DMS53 treated with DMSO at 0.1 percent for 48 hours (cell line): ENCODE data around the gene C9orf85.
"Not testable (repeated sequence)": the region's sequence is repeated elsewhere in the genome, so short reads cannot be mapped to it uniquely, and the experiment has no call there.

Experiments
- DNase-seq: peaks from one replicate; lab custom pipeline; 2025; ENCODE audit not compliant: unreplicated experiment; lab: John Stamatoyannopoulos, UW

Gene C9orf85

DNA sequence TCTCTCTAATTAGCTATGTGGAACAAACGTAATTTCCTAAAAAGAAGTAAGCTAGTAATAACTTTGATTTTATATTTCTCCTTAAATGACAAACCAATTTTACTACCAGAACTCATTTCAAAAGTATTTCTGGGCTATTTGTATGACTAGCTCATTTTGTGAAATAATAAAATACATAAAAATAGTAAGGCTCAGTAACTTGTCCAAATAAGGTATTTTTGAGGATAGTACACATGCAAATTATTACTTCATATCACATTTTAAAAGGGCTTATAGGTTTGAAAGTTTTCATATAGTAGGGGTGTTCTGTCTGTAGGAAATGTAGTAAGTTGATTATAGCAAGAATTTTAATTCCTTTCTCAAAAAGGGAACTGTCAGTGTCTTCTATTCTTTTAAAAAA is 26.5 kb downstream of the C9orf85 start:
- DNase-seq = no peak

DNA sequence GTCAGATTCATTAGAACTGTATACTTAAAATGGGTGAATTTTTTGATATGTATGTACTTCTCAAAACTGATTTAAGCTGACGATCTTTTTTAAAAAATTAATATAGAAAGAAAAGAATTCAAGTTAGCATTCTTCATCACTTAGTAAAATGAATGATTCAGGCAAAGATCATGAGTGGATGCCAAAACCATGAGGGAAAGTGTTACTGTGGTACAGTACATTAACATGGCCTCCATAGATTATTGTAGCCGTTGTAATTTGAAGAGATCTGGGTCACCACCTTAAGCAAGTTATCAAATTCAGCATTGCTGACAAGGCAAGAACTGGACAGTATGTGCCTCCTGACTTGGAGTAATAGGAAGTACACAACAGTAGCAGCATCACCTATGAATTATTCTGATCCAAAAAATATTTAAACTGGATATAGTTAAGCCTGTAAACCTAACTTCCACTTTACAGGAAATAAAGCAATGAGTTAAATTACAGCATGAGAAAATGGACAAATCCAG is 29.7 kb downstream of the C9orf85 start:
- no peak for DNase-seq

DNA sequence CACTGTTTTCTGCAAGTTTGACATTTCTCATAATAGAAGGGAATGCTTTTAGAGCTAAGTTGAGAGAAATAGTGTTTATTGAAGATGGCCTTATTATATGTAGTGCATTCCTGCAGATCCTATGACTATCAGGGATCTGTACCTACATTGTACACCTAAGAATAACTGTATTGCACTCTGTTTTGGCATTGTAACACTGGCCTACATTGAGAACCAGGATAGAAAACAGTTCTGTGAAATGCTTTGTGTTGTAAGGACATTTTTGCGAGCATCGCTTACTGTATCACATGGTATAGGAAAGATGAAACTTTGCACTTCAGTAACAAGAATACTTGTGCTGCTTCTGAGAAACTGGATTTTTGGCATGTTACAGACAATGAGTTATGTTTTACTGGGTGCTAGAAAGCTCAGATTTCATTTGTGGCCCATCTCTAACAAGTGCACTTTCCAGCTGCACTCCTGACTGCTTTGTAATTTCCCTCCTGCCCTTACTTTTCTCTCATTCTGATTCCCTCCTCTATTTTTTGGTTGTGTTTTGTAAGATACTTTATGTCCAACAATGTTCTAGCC is 30.6 kb downstream of the C9orf85 start:
- DNase-seq = no peak

DNA sequence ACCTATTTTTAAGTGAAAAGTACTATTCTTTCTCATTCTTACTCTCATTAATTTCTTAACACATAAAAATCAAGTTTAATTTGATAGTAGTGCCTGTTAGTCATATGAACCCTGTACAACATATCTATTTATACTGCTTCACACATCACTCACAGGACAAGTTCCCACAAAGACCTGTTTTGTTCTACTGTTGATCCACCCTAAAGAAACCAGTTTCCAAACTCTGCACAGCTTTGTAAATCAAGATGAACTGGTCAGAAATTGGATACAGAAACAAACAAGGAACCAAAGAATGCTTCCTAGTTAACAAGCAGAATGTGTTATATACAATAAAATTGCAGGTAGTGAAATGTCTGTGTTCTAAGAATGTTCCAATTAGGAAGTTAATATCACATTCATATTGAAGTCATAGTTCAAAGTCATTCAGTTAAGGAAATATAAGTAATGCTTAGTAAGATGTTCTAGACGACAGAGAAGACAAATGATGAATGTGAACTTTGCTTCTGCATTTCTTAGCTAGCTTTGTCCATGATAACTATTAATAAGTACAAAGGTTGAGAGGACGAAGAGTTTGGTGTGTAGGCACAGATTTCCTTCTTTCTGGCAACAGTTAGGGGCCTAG is 33.4 kb downstream of the C9orf85 start:
- no peak for DNase-seq

DNA sequence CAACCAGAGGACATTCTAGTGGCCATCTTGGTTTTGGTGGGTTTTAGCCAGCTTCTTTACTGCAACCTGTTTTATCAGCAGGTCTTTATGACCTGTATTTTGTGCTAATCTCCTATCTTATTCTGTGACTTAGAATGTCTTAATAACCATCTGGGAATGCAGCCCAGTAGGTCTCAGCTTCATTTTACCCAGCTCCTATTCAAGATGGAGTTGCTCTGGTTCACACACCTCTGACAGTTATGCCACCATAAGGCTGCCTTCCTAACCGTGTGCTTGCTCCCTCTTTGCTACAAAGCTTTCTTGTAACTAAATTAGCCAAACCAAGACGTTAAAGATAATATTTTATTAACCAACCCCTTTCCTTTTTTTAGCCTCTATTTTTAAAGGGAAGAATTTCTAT is 43.2 kb downstream of the C9orf85 start:
- DNase-seq = not testable (repeated sequence)

DNA sequence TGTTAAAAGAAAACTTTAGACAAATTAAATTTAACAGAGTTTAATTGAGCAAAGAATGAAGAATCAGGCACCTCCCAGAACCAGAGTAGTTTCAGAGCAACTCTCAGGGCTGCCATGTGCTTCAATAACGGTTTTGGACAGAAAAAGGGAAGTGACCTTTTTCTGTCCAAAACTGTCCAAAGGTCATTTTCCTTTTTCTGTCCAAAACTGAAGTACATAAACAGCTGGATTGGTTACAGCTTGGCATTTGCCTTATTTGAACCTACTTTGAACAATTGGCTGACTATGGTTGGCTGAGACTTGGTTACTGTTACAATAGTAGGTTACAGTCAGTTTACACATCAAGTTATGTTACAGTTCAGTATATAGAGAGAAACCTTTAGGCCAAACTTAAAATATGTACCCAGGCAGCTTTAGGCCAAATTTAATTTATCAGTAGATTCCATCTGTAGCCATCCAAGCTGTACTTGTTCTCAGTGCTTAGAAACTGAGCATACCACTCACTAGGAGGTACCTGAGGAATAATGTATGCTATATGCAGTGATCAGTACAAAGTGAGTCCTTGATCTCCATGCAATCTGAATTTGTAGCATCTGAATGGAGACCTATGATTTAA is 44.0 kb downstream of the C9orf85 start:
- no peak for DNase-seq

DNA sequence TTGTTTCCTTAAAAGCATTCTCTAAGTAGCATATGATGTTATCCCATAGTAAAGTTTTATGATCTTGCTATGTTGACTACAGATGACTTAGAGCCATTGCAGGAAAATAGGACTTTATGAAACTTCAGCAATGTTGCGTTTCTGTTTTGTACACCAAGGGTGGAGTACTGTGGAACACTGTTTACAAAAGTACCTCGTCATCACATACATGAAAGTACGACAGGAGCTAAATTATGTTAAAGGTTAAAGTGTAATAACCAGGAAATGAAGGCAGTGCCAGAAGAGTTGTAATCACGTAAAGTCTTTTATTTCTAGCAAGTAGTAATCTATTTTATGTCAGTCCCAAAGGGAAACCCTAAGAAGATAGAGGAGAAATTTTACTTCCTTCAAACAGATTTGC is 50.9 kb downstream of the C9orf85 start:
- DNase-seq = no peak

DNA sequence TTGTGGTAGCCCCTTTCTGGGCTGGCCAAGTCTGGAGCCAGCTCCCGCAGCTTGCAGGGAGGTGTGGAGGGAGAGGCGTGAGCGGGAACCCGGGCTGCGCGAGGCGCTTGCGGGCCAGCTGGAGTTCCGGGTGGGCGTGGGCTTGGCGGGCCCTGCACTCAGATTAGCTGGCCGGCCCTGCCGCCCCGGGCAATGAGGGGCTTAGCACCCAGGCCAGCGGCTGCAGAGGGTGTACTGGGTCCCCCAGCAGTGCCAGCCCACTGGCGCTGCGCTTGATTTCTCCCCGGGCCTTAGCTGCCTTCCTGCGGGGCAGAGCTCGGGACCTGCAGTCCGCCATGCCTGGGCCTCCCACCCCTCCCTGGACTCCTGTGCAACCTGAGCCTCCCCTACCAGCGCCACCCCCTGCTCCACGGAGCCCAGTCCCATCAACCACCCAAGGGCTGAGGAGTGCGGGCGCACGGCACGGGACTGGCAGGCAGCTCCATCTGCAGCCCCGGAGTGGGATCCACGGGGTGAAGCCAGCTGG is 52.1 kb downstream of the C9orf85 start:
- not testable (repeated sequence) for DNase-seq

DNA sequence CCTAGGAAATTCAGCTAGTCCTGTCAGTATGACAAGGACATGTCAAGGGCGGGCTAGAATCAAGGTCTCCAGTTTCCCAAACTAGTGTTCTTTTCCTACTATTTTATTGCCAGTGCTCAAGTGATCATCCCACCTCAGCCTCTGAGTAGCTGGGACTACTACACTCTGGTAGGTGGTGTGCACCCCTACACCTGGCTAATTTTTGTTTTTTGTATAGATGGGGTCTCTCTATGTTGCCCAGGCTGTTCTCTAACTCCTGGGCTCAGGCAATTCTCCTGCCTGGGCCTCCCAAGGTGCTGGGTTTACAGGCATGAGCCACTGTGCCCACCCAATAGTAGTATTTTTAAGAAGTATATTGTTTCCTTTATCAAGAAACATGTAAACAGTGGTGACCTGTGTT is 54.0 kb downstream of the C9orf85 start:
- no peak for DNase-seq

DNA sequence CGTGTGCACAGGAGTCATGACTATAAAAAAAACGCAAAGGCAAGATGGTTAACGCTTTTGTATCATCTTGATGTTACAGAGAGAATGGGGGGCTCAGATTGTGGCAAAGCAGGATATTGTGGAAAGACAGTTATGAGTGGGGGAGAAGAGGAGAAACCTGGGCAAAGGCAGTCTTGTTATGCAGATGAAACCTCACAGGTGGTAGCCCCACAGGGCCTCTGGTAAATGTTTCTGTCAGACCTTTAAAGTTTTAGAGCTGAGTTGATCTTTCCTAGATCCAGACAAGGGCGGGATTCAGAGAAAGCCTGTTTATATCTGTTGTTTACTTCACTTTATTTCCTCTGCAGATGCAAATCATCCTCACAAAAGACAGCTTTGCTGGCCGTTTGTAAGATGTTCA is 55.2 kb downstream of the C9orf85 start:
- no peak for DNase-seq

DNA sequence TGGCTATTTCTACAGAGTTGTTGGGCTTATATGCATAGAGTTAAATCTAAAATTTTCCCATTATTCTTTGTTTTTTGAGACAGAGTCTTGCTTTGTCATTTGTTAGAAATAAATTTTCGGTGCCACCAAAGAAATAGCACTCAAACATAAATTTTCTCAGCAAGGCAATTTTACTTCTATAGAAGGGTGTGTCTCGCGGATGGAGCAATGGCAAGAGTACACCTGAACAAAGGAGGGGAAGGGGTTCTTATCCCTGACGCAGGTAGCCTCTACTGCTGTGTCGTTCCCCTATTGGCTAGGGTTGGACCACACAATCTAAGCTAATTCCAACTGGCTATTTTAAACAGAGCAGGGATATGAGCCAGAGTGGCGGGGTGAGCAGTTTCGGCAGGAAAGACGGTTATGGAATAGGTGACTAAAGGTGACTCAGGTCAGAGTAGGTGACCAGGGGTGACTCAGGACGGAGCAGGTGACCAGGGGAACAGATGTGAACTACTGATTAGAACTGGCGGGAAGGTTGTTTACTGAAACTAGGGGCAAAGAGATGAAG is 57.2 kb downstream of the C9orf85 start:
- DNase-seq = no peak

DNA sequence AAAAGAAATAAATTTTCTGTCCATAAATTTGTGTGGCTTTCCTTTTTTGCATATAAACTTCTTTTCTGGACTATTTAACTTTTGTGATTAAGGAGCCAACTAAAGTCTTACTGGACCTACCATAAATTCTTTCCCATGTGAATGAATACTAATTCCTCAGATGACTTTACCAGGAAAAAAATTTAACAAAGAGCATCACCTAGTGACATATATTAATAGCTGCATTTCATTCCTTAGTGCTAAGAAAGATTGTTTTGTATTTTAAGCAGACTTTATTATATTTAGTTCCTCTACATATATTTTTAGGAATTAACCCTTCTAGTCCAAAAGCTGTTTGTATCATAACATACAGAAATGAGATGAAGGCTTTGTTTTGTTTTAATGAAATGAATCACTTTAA is 64.4 kb downstream of the C9orf85 start:
- no peak for DNase-seq

DNA sequence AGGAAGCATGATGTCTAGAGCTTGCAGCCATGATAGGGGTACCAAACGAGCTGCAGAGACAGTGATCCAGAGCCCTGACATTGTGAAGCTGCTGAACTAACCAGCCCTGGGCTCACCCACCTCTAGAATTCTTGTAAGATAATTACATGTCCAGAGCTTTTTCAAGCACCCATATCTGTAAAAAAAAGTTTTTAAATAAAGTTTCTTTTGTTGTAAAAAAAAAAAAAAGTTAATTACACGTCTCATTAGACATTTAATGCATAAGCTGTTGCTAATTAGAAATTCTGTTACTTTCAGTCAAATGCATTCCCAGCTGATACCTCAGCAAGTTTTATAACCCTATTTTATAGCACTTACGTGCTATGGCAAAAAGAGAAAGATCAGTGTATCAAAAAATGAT is 65.6 kb downstream of the C9orf85 start:
- no peak for DNase-seq

DNA sequence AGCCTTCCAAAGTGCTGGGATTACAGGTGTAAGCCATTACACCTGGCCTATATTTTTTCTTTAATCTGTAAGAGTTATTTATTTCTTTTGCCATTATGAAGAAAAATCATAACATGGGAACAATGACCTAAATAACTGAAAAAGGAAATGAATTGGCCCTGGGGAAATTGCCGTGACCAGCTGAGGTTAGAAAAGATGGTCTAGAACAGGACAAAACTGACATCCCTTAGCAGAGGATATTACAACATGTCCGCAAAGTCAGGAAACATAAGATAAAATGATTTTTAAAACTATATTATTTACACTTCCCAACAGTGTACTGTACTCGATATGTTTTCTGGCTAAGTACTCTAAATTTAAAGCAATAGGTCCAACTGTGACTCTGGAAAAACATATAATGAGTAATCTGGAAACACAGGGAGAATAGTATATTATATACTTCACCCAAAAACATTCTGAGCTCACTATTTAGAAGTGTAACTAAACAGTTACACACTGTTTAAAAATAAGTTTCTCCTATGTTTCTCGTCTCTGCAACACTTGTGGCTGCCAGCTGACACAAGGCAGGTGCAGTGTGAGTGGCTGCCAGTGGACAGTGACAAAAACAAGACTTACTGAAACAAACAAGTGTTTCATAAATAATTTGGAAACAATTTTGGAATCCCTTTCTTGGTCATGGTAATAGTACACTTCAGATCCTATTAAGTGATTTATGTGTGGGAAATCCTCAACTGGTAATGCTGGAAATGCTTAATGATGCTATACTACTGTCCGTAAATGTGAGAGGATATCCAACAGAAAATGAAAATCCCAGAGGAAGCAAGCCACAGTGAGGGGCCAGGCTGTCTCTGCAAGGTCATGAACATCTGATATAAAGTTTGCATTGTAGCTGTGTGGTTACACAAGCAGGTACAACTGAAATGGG is 69.1 kb downstream of the C9orf85 start:
- DNase-seq = no peak

DNA sequence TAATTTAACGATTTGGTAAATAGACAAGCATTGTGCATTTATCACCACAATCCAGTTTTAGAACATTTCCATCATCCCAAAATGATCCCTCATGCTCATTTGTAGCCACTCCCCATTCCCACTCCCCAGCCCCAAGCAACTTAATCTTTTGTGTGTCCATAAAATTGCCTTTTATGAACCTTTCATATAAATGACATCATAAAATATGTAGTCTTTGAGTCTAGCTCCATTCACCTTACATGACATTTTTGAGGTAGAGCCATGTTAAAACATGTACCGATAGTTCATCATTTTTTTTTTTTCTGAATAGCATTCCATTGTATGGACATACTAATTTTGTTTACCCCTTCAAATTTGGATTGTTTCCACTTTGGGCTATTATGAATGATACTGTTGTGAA is 70.5 kb downstream of the C9orf85 start:
- no peak for DNase-seq

DNA sequence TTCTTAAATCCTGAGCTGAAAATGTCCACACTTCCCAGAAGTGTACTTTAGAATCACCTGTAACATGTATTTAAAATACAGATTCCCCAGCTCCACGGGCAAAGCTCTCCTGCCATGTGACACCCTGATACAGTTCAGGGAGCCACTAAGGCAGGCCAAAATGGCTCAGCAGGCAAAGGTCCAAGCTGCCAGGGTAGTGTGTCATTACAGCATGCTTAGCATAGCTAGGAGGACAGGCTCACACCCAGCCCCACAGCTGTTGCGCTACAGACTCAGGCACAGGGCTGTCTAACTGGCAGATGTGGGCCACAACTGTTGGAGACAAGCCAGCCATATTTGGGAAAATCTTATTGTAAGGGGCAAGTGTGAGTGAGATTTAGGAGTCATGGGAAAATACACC is 73.0 kb downstream of the C9orf85 start:
- DNase-seq = no peak

DNA sequence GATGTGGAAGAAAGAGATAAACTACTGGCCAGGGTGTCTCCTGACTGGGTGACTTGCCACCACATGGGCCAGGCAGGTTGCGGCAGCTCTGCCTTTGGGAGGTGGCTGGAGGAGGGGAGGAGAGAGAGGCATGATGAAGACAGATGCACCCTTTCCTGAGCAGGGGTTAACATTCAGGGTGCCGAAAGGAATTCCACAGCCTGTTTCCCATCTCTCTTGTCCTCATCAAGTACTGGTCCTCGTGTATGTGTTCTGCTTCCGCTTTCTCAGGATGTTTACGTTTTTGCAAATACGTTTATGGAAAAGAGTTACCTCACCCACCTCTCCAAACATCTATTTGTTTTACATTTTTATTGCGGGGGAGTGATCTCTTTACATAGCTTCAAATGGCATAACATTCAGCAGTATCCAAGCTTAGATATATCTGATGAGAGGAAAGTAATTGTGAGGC is 73.4 kb downstream of the C9orf85 start:
- DNase-seq = no peak

DNA sequence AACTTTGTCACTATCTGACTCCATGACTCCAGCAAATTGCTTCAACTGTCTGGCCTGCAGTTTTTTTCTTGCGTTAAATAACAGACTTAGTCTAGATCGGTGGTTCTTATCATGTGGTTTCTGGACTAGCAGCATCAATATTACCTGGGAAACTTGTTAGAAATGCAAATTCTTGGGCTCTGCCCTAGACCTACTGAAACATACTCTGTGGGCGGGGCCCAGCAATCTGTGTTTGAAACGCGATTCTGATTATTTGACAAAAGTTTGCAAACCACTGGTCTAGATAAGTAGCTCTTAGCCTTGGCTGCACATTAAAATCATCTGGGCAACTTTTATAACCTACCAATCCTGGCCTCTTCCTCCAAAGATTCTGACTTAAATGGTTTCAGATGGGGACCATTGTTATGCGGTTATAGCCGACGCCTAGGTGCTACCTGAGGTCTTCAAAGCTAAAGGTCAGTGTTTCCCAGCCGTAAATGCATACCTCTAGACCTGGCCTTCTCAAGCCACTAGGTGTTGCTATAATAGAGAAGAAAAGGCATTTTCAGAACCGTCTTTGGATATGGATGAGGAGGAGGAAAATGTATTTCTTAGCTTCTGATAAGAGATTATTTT is 74.0 kb downstream of the C9orf85 start:
- DNase-seq = no peak

DNA sequence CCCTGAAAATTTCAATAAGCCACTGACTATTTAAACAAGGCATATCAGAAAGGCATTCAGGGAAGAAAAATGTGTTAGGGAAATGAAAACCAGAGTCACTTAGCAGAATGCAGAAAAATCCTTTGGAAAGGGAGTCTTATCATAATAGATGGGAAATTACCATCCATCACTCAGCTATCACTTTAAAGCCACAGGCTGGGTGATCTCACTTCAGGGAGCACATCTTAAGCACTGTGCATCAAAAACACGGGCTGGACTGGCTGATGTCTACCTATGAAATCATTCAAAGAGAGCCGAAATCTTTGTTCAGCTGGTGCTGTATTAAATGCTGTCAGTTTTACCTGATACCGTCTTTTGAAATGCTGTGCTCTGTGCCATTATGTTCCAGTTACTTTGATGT is 75.5 kb downstream of the C9orf85 start:
- DNase-seq = no peak
